ENCODE measurements around the gene LRP1-AS. TPM values are rescaled to one million over a fixed set of nuclear protein-coding genes. Genes with fewer than 3 reads are reported as not detected.

Gene LRP1-AS
- polyA plus RNA-seq (2013, experiment 1 of 2) = not detected
- polyA plus RNA-seq (2013, experiment 2 of 2) = not detected

DNA sequence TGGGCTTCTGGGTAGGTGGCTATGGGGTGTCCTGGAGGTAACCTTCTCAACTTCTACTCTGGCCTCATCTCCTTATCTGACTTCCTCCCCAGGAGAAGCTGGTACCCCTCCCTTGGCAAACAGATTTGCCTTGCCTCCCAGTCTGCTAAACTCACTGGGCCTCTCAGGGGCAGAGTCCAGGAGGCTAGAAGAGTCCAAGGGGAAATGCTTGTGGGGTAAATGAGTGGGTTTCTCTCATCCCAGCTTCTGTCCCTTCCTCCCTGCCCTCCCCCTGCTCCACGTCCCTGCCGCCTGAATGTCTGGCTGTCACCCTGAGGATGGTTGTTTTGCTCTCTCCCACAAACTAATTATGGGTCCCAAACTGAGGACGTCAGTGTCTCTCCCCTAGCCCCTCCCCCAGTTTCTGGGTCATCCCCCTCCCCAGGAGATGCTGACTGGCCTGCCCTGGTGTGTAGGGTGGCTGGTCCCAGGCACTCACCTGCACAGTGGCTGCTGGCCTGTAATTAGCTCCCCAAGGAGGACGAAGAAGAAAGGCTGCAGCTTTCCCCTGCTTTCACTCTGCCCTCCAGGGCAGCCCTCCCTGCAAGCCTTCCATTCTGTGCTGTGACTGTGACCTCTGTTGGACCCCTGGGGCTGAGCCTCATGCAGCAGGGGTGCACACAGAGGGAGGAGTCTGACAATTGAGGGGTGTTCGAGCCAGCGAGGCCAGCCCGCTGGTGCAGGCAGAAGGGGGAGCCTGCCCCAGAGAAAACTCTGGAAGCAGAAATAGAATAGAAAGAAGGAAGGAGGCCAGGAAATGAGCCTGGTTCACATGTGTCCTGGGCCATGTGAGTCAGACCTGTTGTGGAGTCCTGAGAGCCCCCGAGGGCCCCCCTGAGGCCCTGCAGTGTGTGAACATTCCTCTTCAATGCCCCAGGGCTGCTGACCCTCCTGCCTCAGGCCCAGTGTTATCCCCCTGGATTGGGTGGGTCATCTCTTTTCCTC is at the start of gene LRP1-AS:
LRP1-AS (minus strand) TSS at position 659 of the 984 bp plus-strand sequence.
- Histone ChIP-seq H2BK5ac (ENCODE audit: low read depth, low read length, poor library complexity, severe bottlenecking) (no peak within 1 kb of the TSS), H3K27ac (ENCODE audit: low read length, poor library complexity, severe bottlenecking) (peak within 1 kb of the TSS; percentile 39), H3K23ac (ENCODE audit: low read length in 2 of 2) (no peak within 1 kb of the TSS), H2BK15ac (ENCODE audit: low read depth, poor library complexity, severe bottlenecking) (peak within 1 kb of the TSS; percentile 74), H3K14ac (ENCODE audit: low read length in 2 of 2) (peak within 1 kb of the TSS in 1 of 2 experiments; percentile 78), H3K36me3 (ENCODE audit: control insufficient read depth in 1 of 2, insufficient read depth in 2 of 2, low read depth in 1 of 2, low read length in 2 of 2) (peaks cover 65 to 83% of the 10 kb centered on the region in 2 experiments), H3K9ac (ENCODE audit: low read length) (peak within 1 kb of the TSS; percentile 83), H2AK5ac (ENCODE audit: low read length, severe bottlenecking) (peak within 1 kb of the TSS; percentile 46), H3K4me2 (ENCODE audit: low read length, poor library complexity, severe bottlenecking) (no peak within 1 kb of the TSS), H2BK120ac (ENCODE audit: low read depth, low read length) (peak within 1 kb of the TSS; percentile 62), H3K4ac (ENCODE audit: low read depth in 1 of 2, low read length in 2 of 2) (peak within 1 kb of the TSS; percentile 39 to 71), H2AFZ (ENCODE audit: low read depth, low read length) (no peak within 1 kb of the TSS), H3K18ac (ENCODE audit: low read depth in 1 of 2, low read length in 2 of 2) (peak within 1 kb of the TSS; percentile 49 to 79), H2BK12ac (ENCODE audit: low read length in 2 of 2) (peak within 1 kb of the TSS; percentile 31 to 73), H4K8ac (ENCODE audit: low read length) (peak within 1 kb of the TSS; percentile 16), H4K91ac (ENCODE audit: low read length) (peak within 1 kb of the TSS; percentile 74), H3K27me3 (ENCODE audit: control insufficient read depth in 1 of 2, insufficient read depth in 1 of 2, low read length in 2 of 2) (no peaks in the 10 kb centered on the region), H3K4me3 (ENCODE audit: insufficient read depth in 1 of 2, low read depth in 1 of 2, low read length in 2 of 2) (peak within 1 kb of the TSS in 1 of 2 experiments; percentile 30), H3K79me1 (replicated peaks; ENCODE audit: low read length, poor library complexity, severe bottlenecking) (peaks cover 43% of the 10 kb centered on the region), H3K9me3 (ENCODE audit: control insufficient read depth, low read length) (no peaks in the 10 kb centered on the region), H3K4me1 (ENCODE audit: control insufficient read depth, insufficient read depth, low read depth, low read length) (peaks cover 53% of the 10 kb centered on the region)
- WGBS = 48% methylated on average over 8 of the region's 8 CpGs
- peak; percentile 68 for DNase-seq

DNA sequence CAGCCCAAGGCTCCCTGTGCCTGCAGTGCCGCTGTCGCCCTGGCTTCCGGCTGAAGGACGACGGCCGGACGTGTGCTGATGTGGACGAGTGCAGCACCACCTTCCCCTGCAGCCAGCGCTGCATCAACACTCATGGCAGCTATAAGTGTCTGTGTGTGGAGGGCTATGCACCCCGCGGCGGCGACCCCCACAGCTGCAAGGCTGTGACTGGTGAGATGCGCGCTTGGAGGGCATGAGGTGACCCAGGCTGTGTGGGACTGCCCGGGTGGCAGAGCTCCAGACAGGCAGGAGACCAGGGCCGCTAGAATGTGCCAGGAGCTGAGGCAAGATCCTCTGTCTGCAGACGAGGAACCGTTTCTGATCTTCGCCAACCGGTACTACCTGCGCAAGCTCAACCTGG is 49.5 kb upstream of the LRP1-AS start:
- Histone ChIP-seq H3K27ac (ENCODE audit: low read length, poor library complexity, severe bottlenecking) (no peak overlapping the region), H2BK5ac (ENCODE audit: low read depth, low read length, poor library complexity, severe bottlenecking) (no peak overlapping the region), H3K9ac (ENCODE audit: low read length) (no peak overlapping the region), H3K4me2 (ENCODE audit: low read length, poor library complexity, severe bottlenecking) (no peak overlapping the region), H3K14ac (ENCODE audit: low read length in 2 of 2) (no peak overlapping the region), H4K8ac (ENCODE audit: low read length) (no peak overlapping the region), H3K18ac (ENCODE audit: low read depth in 1 of 2, low read length in 2 of 2) (no peak overlapping the region), H3K4me3 (ENCODE audit: insufficient read depth in 1 of 2, low read depth in 1 of 2, low read length in 2 of 2) (no peak overlapping the region), H3K36me3 (ENCODE audit: control insufficient read depth in 1 of 2, insufficient read depth in 2 of 2, low read depth in 1 of 2, low read length in 2 of 2) (peaks cover 100% of the 10 kb centered on the region in 2 experiments), H3K4me1 (ENCODE audit: control insufficient read depth, insufficient read depth, low read depth, low read length) (no peaks in the 10 kb centered on the region), H3K23ac (ENCODE audit: low read length in 2 of 2) (no peak overlapping the region), H2BK120ac (ENCODE audit: low read depth, low read length) (no peak overlapping the region), H2AFZ (ENCODE audit: low read depth, low read length) (no peak overlapping the region), H2BK15ac (ENCODE audit: low read depth, poor library complexity, severe bottlenecking) (no peak overlapping the region), H2BK12ac (ENCODE audit: low read length in 2 of 2) (no peak overlapping the region), H2AK5ac (ENCODE audit: low read length, severe bottlenecking) (no peak overlapping the region), H3K79me1 (replicated peaks; ENCODE audit: low read length, poor library complexity, severe bottlenecking) (peaks cover 14% of the 10 kb centered on the region), H3K27me3 (ENCODE audit: control insufficient read depth in 1 of 2, insufficient read depth in 1 of 2, low read length in 2 of 2) (no peaks in the 10 kb centered on the region), H3K4ac (ENCODE audit: low read depth in 1 of 2, low read length in 2 of 2) (no peak overlapping the region), H3K9me3 (ENCODE audit: control insufficient read depth, low read length) (no peaks in the 10 kb centered on the region), H4K91ac (ENCODE audit: low read length) (no peak overlapping the region)
- WGBS = 95% methylated on average over 22 of the region's 22 CpGs
- no peak for DNase-seq

GRCh38 chr12:57196439-57196838 is 49.0 kb upstream of the LRP1-AS start:
- WGBS = 89% methylated on average over 4 of the region's 4 CpGs
- Histone ChIP-seq H3K4me1 (ENCODE audit: control insufficient read depth, insufficient read depth, low read depth, low read length) (no peaks in the 10 kb centered on the region), H2AK5ac (ENCODE audit: low read length, severe bottlenecking) (no peak overlapping the region), H3K9ac (ENCODE audit: low read length) (no peak overlapping the region), H3K79me1 (replicated peaks; ENCODE audit: low read length, poor library complexity, severe bottlenecking) (peaks cover 11% of the 10 kb centered on the region), H2BK12ac (ENCODE audit: low read length in 2 of 2) (no peak overlapping the region), H3K4ac (ENCODE audit: low read depth in 1 of 2, low read length in 2 of 2) (no peak overlapping the region), H3K14ac (ENCODE audit: low read length in 2 of 2) (no peak overlapping the region), H4K91ac (ENCODE audit: low read length) (no peak overlapping the region), H2BK15ac (ENCODE audit: low read depth, poor library complexity, severe bottlenecking) (no peak overlapping the region), H3K4me3 (ENCODE audit: insufficient read depth in 1 of 2, low read depth in 1 of 2, low read length in 2 of 2) (no peak overlapping the region), H2BK5ac (ENCODE audit: low read depth, low read length, poor library complexity, severe bottlenecking) (no peak overlapping the region), H3K23ac (ENCODE audit: low read length in 2 of 2) (no peak overlapping the region), H2AFZ (ENCODE audit: low read depth, low read length) (no peak overlapping the region), H3K36me3 (ENCODE audit: control insufficient read depth in 1 of 2, insufficient read depth in 2 of 2, low read depth in 1 of 2, low read length in 2 of 2) (peaks cover 100% of the 10 kb centered on the region in 2 experiments), H3K27ac (ENCODE audit: low read length, poor library complexity, severe bottlenecking) (no peak overlapping the region), H2BK120ac (ENCODE audit: low read depth, low read length) (no peak overlapping the region), H3K18ac (ENCODE audit: low read depth in 1 of 2, low read length in 2 of 2) (no peak overlapping the region), H3K27me3 (ENCODE audit: control insufficient read depth in 1 of 2, insufficient read depth in 1 of 2, low read length in 2 of 2) (no peaks in the 10 kb centered on the region), H4K8ac (ENCODE audit: low read length) (no peak overlapping the region), H3K4me2 (ENCODE audit: low read length, poor library complexity, severe bottlenecking) (no peak overlapping the region), H3K9me3 (ENCODE audit: control insufficient read depth, low read length) (no peaks in the 10 kb centered on the region)
- no peak for DNase-seq

- Histone ChIP-seq H2BK5ac (ENCODE audit: low read depth, low read length, poor library complexity, severe bottlenecking) (no peak overlapping the region), H3K9ac (ENCODE audit: low read length) (no peak overlapping the region), H3K27me3 (ENCODE audit: control insufficient read depth in 1 of 2, insufficient read depth in 1 of 2, low read length in 2 of 2) (no peaks in the 10 kb centered on the region), H3K4me3 (ENCODE audit: insufficient read depth in 1 of 2, low read depth in 1 of 2, low read length in 2 of 2) (no peak overlapping the region), H3K4me1 (ENCODE audit: control insufficient read depth, insufficient read depth, low read depth, low read length) (no peaks in the 10 kb centered on the region), H2AFZ (ENCODE audit: low read depth, low read length) (no peak overlapping the region), H2BK15ac (ENCODE audit: low read depth, poor library complexity, severe bottlenecking) (no peak overlapping the region), H3K18ac (ENCODE audit: low read depth in 1 of 2, low read length in 2 of 2) (no peak overlapping the region), H3K9me3 (ENCODE audit: control insufficient read depth, low read length) (no peaks in the 10 kb centered on the region), H2AK5ac (ENCODE audit: low read length, severe bottlenecking) (no peak overlapping the region), H3K14ac (ENCODE audit: low read length in 2 of 2) (no peak overlapping the region), H4K91ac (ENCODE audit: low read length) (no peak overlapping the region), H3K4ac (ENCODE audit: low read depth in 1 of 2, low read length in 2 of 2) (no peak overlapping the region), H2BK120ac (ENCODE audit: low read depth, low read length) (no peak overlapping the region), H4K8ac (ENCODE audit: low read length) (no peak overlapping the region), H3K23ac (ENCODE audit: low read length in 2 of 2) (no peak overlapping the region), H2BK12ac (ENCODE audit: low read length in 2 of 2) (no peak overlapping the region), H3K4me2 (ENCODE audit: low read length, poor library complexity, severe bottlenecking) (no peak overlapping the region), H3K36me3 (ENCODE audit: control insufficient read depth in 1 of 2, insufficient read depth in 2 of 2, low read depth in 1 of 2, low read length in 2 of 2) (peaks cover 100% of the 10 kb centered on the region in 2 experiments), H3K79me1 (replicated peaks; ENCODE audit: low read length, poor library complexity, severe bottlenecking) (peaks cover 11% of the 10 kb centered on the region), H3K27ac (ENCODE audit: low read length, poor library complexity, severe bottlenecking) (no peak overlapping the region)
- 90% methylated on average over 30 of the region's 34 CpGs for WGBS
- DNase-seq = no peak
These were observed 48.4 kb upstream of the LRP1-AS start for GRCh38 chr12:57195611-57196371.

Data from mesenchymal stem cell (in vitro differentiated cells and primary cell).